ENCODE results near the gene EVX2.

Gene EVX2

GRCh38 chr2:176106581-176107539, 23.1 kb upstream of the EVX2 start, which contains the start of gene HOXD11 (continued):
- TF ChIP-seq ZBTB20 (tag by site-specific recombination; IDR thresholded peaks at IDR 0.05) (peak; percentile 42; the same call in 1 of the 2 replicates), ZNF223 (tag by site-specific recombination; IDR thresholded peaks at IDR 0.05) (no peak), TCF7L2 (IDR thresholded peaks at IDR 0.05; ENCODE audit: borderline replicate concordance, low read depth, low read length) (peak; percentile 69; the same call in 1 of the 2 replicates), ZNF335 (tag by site-specific recombination; conservative IDR thresholded peaks at IDR 0.05) (0 out of 2 replicates have a peak, but pooled peaks have one; percentile 30), ZSCAN16 (tag by site-specific recombination; IDR thresholded peaks at IDR 0.05) (no peak), ZNF670 (tag by site-specific recombination; IDR thresholded peaks at IDR 0.05; ENCODE audit: low read depth) (no peak), ZNF426 (tag by site-specific recombination; IDR thresholded peaks at IDR 0.05) (no peak), ZNF354C (tag by site-specific recombination; IDR thresholded peaks at IDR 0.05; ENCODE audit: borderline replicate concordance, low read depth) (no peak), ZNF701 (tag by site-specific recombination; IDR thresholded peaks at IDR 0.05) (no peak), KLF9 (tag by site-specific recombination; IDR thresholded peaks at IDR 0.05; ENCODE audit: low read depth) (peak; percentile 73; the same call in 1 of the 2 replicates), ZNF391 (tag by site-specific recombination; IDR thresholded peaks at IDR 0.05; ENCODE audit: borderline replicate concordance, low read depth) (peak; percentile 45; the same call in 1 of the 2 replicates), ZBTB6 (tag by site-specific recombination; IDR thresholded peaks at IDR 0.05) (peak; percentile 97), ZNF366 (tag by site-specific recombination; conservative IDR thresholded peaks at IDR 0.05) (peak; percentile 6; the same call in 1 of the 2 replicates)
- TF ChIP-seq, protein P1, sequence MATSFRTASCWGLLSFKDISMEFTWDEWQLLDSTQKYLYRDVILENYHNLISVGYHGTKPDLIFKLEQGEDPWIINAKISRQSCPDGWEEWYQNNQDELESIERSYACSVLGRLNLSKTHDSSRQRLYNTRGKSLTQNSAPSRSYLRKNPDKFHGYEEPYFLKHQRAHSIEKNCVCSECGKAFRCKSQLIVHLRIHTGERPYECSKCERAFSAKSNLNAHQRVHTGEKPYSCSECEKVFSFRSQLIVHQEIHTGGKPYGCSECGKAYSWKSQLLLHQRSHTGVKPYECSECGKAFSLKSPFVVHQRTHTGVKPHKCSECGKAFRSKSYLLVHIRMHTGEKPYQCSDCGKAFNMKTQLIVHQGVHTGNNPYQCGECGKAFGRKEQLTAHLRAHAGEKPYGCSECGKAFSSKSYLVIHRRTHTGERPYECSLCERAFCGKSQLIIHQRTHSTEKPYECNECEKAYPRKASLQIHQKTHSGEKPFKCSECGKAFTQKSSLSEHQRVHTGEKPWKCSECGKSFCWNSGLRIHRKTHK (tag by site-specific recombination; IDR thresholded peaks at IDR 0.05) = no peak

DNA sequence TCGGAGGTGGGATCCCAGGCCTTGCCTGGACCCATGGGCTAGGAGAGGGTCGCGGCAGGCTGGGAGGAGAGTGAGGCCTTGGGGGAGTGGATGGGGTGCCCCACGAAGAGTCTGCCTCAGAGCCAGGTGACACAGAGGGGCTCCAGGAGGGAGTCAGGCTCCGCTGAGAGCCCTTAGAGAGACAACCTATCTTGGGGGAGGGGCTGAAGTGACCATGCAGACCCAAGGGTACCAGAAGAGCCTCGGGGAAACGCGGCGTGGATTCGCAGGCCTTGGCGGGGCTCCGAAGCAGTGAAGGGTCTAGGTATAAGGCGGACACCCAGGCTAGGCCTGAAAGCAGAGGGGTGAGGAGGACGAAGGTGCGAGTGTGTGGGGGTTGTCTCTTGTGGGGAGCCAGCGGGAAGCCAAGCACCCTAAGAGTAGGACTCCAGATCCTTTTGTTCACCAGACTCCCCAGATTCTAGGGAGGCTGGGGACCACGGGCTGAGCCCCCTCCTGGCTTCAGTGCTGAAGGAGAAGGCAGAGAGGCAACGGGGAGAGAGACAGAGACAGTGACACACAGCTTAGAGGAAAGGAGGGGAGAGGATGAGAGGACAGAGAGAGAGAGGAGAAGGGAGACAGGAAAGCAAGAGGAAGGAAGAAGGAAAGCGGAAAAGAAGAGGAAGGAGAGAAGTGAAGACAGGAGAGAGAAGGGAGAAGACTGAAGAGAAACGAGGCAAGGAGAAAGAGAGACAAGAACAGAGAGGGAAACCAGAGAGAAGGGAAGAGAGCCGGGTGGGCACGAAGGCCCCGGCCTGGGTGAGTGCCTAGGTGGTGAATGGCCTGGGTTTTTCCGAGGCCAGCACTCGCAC, 22.2 kb upstream of the EVX2 start:
- CTCF ChIA-PET = interaction anchor here (0.7 to 1.3 kb wide), 5 partner anchors 8 to 38 kb away, joined by 3 to 7 read pairs (median 5); no protein-coding TSS in a partner anchor
- POLR2A ChIA-PET = interaction anchor here (0.6 to 4.2 kb wide), 8 partner anchors 11 to 478 kb away, joined by 3 to 75 read pairs (median 4); partner anchors contain the start of gene HOXD13
- TF ChIP-seq ZBTB7A (tag by site-specific recombination; IDR thresholded peaks at IDR 0.05; ENCODE audit: low read depth) = 0 out of 2 replicates have a peak, but pooled peaks have one; percentile 37
- no peak for TF ChIP-seq ZIC2 (tag by site-specific recombination; IDR thresholded peaks at IDR 0.05)
- 0 out of 2 replicates have a peak, but pooled peaks have one; percentile 26 for TF ChIP-seq ZXDB (tag by site-specific recombination; IDR thresholded peaks at IDR 0.05)
- no peak for TF ChIP-seq SP2 (tag by site-specific recombination; IDR thresholded peaks at IDR 0.05)
- TF ChIP-seq, protein P2, sequence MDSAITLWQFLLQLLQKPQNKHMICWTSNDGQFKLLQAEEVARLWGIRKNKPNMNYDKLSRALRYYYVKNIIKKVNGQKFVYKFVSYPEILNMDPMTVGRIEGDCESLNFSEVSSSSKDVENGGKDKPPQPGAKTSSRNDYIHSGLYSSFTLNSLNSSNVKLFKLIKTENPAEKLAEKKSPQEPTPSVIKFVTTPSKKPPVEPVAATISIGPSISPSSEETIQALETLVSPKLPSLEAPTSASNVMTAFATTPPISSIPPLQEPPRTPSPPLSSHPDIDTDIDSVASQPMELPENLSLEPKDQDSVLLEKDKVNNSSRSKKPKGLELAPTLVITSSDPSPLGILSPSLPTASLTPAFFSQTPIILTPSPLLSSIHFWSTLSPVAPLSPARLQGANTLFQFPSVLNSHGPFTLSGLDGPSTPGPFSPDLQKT (IDR thresholded peaks at IDR 0.05; ENCODE audit: borderline replicate concordance, low read depth, low read length) = no peak
- TF ChIP-seq HIC1 (tag by site-specific recombination; IDR thresholded peaks at IDR 0.05) = peak; percentile 66; the same call in 1 of the 2 replicates
- TF ChIP-seq ZBTB48 (tag by site-specific recombination; IDR thresholded peaks at IDR 0.05) = peak; percentile 48
- 0 out of 2 replicates have a peak, but pooled peaks have one; percentile 6 for TF ChIP-seq ZNF76 (tag by site-specific recombination; IDR thresholded peaks at IDR 0.05; ENCODE audit: borderline replicate concordance, low read depth)
- TF ChIP-seq ZNF623 (tag by site-specific recombination; IDR thresholded peaks at IDR 0.05) = no peak
- no peak; the same call in none of the 2 replicates for TF ChIP-seq ZNF600 (tag by site-specific recombination; IDR thresholded peaks at IDR 0.05)
- no peak for TF ChIP-seq ZNF645 (tag by site-specific recombination; IDR thresholded peaks at IDR 0.05)

More for the DNA sequence above, 22.2 kb upstream of the EVX2 start:
- Histone ChIP-seq H3K27ac (ENCODE audit: extremely low read depth, low read depth, low read length) (peak overlapping the region; percentile 100), H3K4me1 (ENCODE audit: control insufficient read depth, insufficient read depth, low read length) (peaks cover 6% of the 10 kb centered on the region), H3K36me3 (ENCODE audit: control insufficient read depth in 2 of 2, insufficient read depth in 1 of 2, low read length in 2 of 2) (peaks cover 7 to 22% of the 10 kb centered on the region in 2 experiments), H3K9me3 (ENCODE audit: control insufficient read depth, insufficient read depth, low read depth, low read length) (no peaks in the 10 kb centered on the region), H3K4me3 (ENCODE audit: low read depth, low read length) (peak overlapping the region; percentile 74)
